Measurements from ENCODE around the gene FGF9.

DNA sequence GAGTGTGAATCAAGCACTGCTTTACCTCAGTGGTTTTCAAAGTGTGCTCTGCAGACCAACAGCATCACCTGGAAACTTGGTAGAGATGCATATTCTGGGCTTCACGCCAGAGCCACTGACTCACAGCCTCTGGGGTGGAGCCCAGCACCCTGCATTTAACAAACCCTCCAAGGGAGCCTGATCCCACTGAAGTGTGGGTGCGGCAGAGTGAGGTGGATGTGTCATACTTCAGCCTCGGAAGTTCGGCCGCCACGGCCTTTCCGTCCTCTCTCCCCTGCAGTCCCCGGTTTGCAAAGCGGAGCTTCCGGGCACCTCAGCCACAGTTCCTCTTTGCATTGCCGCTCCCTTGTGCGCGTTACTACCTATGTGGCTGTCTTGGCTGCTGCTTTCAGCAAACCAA is 33.6 kb upstream of the FGF9 start:
- TF ChIP-seq POLR2AphosphoS5 (IDR thresholded peaks at IDR 0.05; ENCODE audit: low read depth, low read length) = no peak
- no peak for TF ChIP-seq POLR2A (IDR thresholded peaks at IDR 0.05; ENCODE audit: low read depth, low read length)
